ENCODE measurements around the gene PRR14L. TPM values are rescaled to one million over a fixed set of nuclear protein-coding genes. Genes with fewer than 3 reads are reported as not detected.

The PRR14L gene
- total and polyA plus RNA-seq, 8 donors = 25.8 to 55.1 (median 30.3) TPM

- H3K36me3 ChIP-seq = peaks cover 0 to 4% of the 10 kb centered on the region in 2 donors
- no peak overlapping the region for H3K4me3 ChIP-seq
- ATAC-seq (no peak), DNase-seq (no peak)
- intact Hi-C loops (cut with DNase I) = no loop called here
- no peaks in the 10 kb centered on the region for H3K9me3 ChIP-seq
- no peak for TF ChIP-seq CTCF (IDR thresholded peaks at IDR 0.05)
- H3K27ac ChIP-seq = no peak overlapping the region
- H3K4me1 ChIP-seq = peaks cover 0 to 32% of the 10 kb centered on the region in 2 donors
- H3K27me3 ChIP-seq = no peaks in the 10 kb centered on the region
Measured at GRCh38 chr22:31653944-31654343, 96.0 kb downstream of the PRR14L start.

DNA sequence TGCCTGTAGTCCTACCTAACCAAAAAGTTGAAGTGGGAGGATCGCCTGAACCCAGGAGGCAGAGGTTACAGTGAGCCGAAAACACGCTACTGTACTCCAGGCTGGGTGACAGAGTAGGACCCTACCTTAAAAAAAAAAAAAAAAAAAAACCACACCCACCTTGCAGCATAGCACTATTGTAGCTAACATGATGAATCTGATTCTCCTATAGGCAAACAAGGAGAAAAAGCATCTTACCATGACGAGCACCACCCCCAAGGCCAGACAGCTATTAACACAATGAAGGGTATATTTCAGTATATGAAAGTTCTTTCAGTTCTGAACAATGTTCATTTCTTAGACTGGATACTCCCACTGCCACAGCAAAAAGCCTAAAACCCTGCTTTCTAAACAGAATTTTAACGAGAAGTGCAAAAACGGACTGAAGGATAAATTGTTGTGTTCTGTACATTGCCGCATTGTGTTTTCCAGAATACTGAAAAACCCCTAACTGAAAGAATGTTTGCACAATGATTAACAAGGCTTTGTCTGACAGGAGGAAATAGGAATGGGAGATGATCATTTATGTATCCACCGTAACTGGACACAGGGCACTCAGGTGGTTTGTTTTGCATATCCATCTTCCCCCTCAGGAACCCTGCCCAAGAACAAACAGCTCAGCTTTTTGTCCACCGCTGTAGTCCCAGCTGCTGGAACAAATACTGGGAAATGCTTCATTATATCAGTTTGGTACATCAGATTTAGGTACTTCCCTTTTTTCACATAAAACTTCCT lies 96.8 kb downstream of the PRR14L start:
- H3K9me3 ChIP-seq = no peaks in the 10 kb centered on the region
- no peaks in the 10 kb centered on the region for H3K27me3 ChIP-seq
- intact Hi-C loops (cut with DNase I) = no loop called here
- H3K4me1 ChIP-seq = peaks cover 0 to 32% of the 10 kb centered on the region in 2 donors
- DNase-seq = no peak
- H3K36me3 ChIP-seq = peaks cover 0 to 11% of the 10 kb centered on the region in 2 donors
- TF ChIP-seq CTCF (IDR thresholded peaks at IDR 0.05) = no peak
- no peak overlapping the region for H3K27ac ChIP-seq
- ATAC-seq = no peak
- no peak overlapping the region for H3K4me3 ChIP-seq

GRCh38 chr22:31652088-31652487 lies 97.8 kb downstream of the PRR14L start:
- intact Hi-C loops (cut with DNase I) = no loop called here
- H3K4me1 ChIP-seq = peaks cover 0 to 37% of the 10 kb centered on the region in 2 donors

GRCh38 chr22:31651664-31652063 lies 98.3 kb downstream of the PRR14L start:
- Histone ChIP-seq H3K4me1 (peaks cover 0 to 41% of the 10 kb centered on the region in 2 donors), H3K4me3 (no peak overlapping the region), H3K27me3 (no peaks in the 10 kb centered on the region), H3K36me3 (peaks cover 0 to 21% of the 10 kb centered on the region in 2 donors), H3K9me3 (no peaks in the 10 kb centered on the region), H3K27ac (no peak overlapping the region)
- ATAC-seq (no peak), DNase-seq (no peak)
- no peak for TF ChIP-seq CTCF (IDR thresholded peaks at IDR 0.05)
- intact Hi-C loops (cut with DNase I) = no loop called here

More at GRCh38 chr22:31652088-31652487, 97.8 kb downstream of the PRR14L start:
- Histone ChIP-seq H3K27ac (no peak overlapping the region), H3K4me3 (no peak overlapping the region), H3K27me3 (no peaks in the 10 kb centered on the region), H3K9me3 (no peaks in the 10 kb centered on the region), H3K36me3 (peaks cover 0 to 21% of the 10 kb centered on the region in 2 donors)
- ATAC-seq (no peak), DNase-seq (no peak)
- TF ChIP-seq CTCF (IDR thresholded peaks at IDR 0.05) = no peak

- peak; percentile 55 for ATAC-seq
- TF ChIP-seq CTCF (IDR thresholded peaks at IDR 0.05) = no peak
- H3K27ac ChIP-seq = no peak overlapping the region
- no peak for DNase-seq
- peaks cover 0 to 50% of the 10 kb centered on the region in 2 donors for H3K4me1 ChIP-seq
- H3K4me3 ChIP-seq = no peak overlapping the region
- intact Hi-C loops (cut with DNase I) = no loop called here
- H3K36me3 ChIP-seq = peaks cover 0 to 21% of the 10 kb centered on the region in 2 donors
- no peaks in the 10 kb centered on the region for H3K9me3 ChIP-seq
- H3K27me3 ChIP-seq = no peaks in the 10 kb centered on the region
Measured at GRCh38 chr22:31650391-31650790, 99.5 kb downstream of the PRR14L start.

Measured in left lung (tissue), 10 donors.